CD4-positive, alpha-beta memory T cell (primary cell): ENCODE measurements around the gene VTI1A. TPM values are rescaled to one million over a fixed set of nuclear protein-coding genes. Genes with fewer than 3 reads are reported as not detected.

Experiments used
- CTCF ChIA-PET: fragments of 350-600 bp; sonication (Branson Sonifier 250); formaldehyde crosslinking; loops from one replicate; lab custom pipeline; 2021; ENCODE audit warnings: inconsistent platforms; ENCODE audit not compliant: partially characterized antibody; lab: Charles Lee
- POLR2A ChIA-PET: fragments of 350-600 bp; sonication (Branson Sonifier 250); formaldehyde crosslinking; loops from one replicate; lab custom pipeline; 2021; ENCODE audit not compliant: partially characterized antibody; lab: Charles Lee
- DNase-seq, 5 donors: peaks; one replicate each; pipeline versions ENCODE4 v3.0.0 to v3.0.0-alpha.2; 2020 to 2022; ENCODE audit warnings: mixed read lengths in 1 of 5
- H3K27ac ChIP-seq: one replicate; pipeline ENCODE4 v1.7.0; 2013; ENCODE audit warnings: low read depth, low read length
- H3K27me3 ChIP-seq: 2 replicates; pipeline ENCODE4 v1.7.0; 2013; ENCODE audit warnings: mild to moderate bottlenecking, low read length, moderate library complexity; ENCODE audit not compliant: insufficient read depth
- H3K36me3 ChIP-seq: 2 replicates; pipeline ENCODE4 v1.7.0; 2013; ENCODE audit warnings: mild to moderate bottlenecking, low read length, moderate library complexity; ENCODE audit not compliant: insufficient read depth
- H3K4me1 ChIP-seq: 2 replicates; pipeline ENCODE4 v1.7.0; 2013; ENCODE audit warnings: mild to moderate bottlenecking, low read length, moderate library complexity; ENCODE audit not compliant: insufficient read depth
- H3K4me3 ChIP-seq, 2 donors: one replicate each; pipeline ENCODE4 v1.7.0; 2013; ENCODE audit warnings: low read length in 2 of 2, mild to moderate bottlenecking in 1 of 2
- H3K9me3 ChIP-seq, 2 donors: one replicate each; pipeline ENCODE4 v1.7.0; 2013; ENCODE audit warnings: low read length in 2 of 2, control low read depth in 1 of 2; ENCODE audit not compliant: control insufficient read depth in 1 of 2
- H3K27ac Mint-ChIP-seq, 7 donors: one replicate each; pipeline ENCODE4 v1.8.0; 2020 to 2021; ENCODE audit warnings: mixed read lengths in 7 of 7, mild to moderate bottlenecking in 6 of 7, inconsistent platforms in 3 of 7, moderate library complexity in 3 of 7
- H3K27me3 Mint-ChIP-seq, 2 donors: one replicate each; pipeline ENCODE4 v1.8.0; 2020 to 2021; ENCODE audit warnings: mixed read lengths in 2 of 2
- H3K36me3 Mint-ChIP-seq, 2 donors: one replicate each; pipeline ENCODE4 v1.8.0; 2020 to 2021; ENCODE audit warnings: mixed read lengths in 2 of 2, inconsistent platforms in 1 of 2, mild to moderate bottlenecking in 1 of 2
- H3K4me1 Mint-ChIP-seq, 4 donors: one replicate each; pipeline ENCODE4 v1.8.0; 2020 to 2021; ENCODE audit warnings: mixed read lengths in 4 of 4, mild to moderate bottlenecking in 1 of 4
- H3K4me3 Mint-ChIP-seq, 8 donors: one replicate each; pipeline ENCODE4 v1.8.0; 2020 to 2021; ENCODE audit warnings: mixed read lengths in 8 of 8, mild to moderate bottlenecking in 7 of 8, moderate library complexity in 6 of 8, inconsistent platforms in 3 of 8
- H3K9me3 Mint-ChIP-seq, 8 donors: one replicate each; pipeline ENCODE4 v1.8.0; 2020 to 2021; ENCODE audit warnings: mixed read lengths in 8 of 8, mild to moderate bottlenecking in 5 of 8, inconsistent platforms in 3 of 8, moderate library complexity in 1 of 8
- intact Hi-C: fragments of 100-400 bp; cut with micrococcal nuclease; formaldehyde crosslinking; loops from one replicate; pipeline ENCODE4 v1.15.1; 2023
- polyA plus RNA-seq, 2 donors: library from polyadenylated mRNA; unstranded; fragments of 300-500 nt; fragmentation: Illumina TruSeq; gene quantifications; one replicate each; pipeline ENCODE4 v1.2.3, GENCODE V29; 2021
- total RNA-seq, 2 experiments: library from RNA; stranded (reverse); gene quantifications; one replicate each; pipeline ENCODE4 v1.2.3, GENCODE V29; 2021

VTI1A gene
- total and polyA plus RNA-seq, 4 experiments from 2014 or later: 24.4 to 48.5 (median 40.0) TPM

DNA sequence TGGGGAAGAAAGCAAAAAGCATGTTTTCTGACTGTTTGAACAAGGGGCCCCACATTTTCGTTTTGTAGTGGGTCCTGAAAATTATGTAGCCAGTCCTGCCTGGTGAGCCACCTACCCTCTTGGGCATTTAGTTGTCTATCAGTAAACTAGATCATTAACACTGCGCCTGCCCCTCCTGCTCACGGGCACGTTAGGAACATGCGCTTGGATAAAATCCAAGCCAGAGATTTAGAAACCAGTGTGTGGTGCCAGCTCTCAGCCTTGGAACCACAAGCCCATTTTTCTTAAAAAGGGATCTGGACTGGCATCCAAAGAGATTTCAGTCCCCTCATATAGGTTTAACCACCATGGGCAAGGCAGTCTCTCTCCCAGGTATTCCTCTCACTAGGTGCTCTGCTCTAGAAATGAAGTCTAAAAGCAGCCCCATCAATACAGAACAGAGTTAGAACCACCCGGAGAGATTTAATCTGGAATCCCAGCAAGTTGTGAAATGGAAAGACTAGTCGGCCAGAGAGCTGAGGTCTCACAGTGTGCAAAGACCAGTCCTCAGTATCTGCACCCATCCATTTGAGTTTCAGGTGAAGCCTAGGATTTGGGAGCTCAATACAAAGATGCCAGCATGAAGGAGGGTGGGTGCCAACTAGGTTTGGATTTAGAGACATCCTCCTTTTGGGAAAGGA is 379.1 kb downstream of the VTI1A start:
- Mint-ChIP-seq H3K27ac (no peak overlapping the region), H3K27me3 (no peaks in the 10 kb centered on the region), H3K36me3 (peaks cover 9 to 27% of the 10 kb centered on the region in 2 donors), H3K4me3 (no peak overlapping the region), H3K9me3 (no peaks in the 10 kb centered on the region), H3K4me1 (no peaks in the 10 kb centered on the region)
- CTCF ChIA-PET: no interaction called here
- intact Hi-C loops: no loop called here
- POLR2A ChIA-PET: no interaction called here
- no peak for DNase-seq
- H3K27me3 ChIP-seq: no peaks in the 10 kb centered on the region
- H3K27ac ChIP-seq: no peak overlapping the region
- no peak overlapping the region for H3K4me3 ChIP-seq
- H3K4me1 ChIP-seq: no peaks in the 10 kb centered on the region
- no peaks in the 10 kb centered on the region for H3K36me3 ChIP-seq
- H3K9me3 ChIP-seq: no peaks in the 10 kb centered on the region

- ChIA-PET POLR2A (no interaction called here), CTCF (no interaction called here)
- H3K9me3 Mint-ChIP-seq: peaks cover 0 to 1% (median 0%) of the 10 kb centered on the region in 8 donors
- intact Hi-C loops: no loop called here
- no peak overlapping the region for H3K4me3 Mint-ChIP-seq
- Histone ChIP-seq H3K27me3 (no peaks in the 10 kb centered on the region), H3K9me3 (no peaks in the 10 kb centered on the region), H3K36me3 (no peaks in the 10 kb centered on the region), H3K27ac (no peak overlapping the region), H3K4me3 (no peak overlapping the region), H3K4me1 (no peaks in the 10 kb centered on the region)
- H3K4me1 Mint-ChIP-seq: no peaks in the 10 kb centered on the region
- peaks cover 11 to 28% of the 10 kb centered on the region in 2 donors for H3K36me3 Mint-ChIP-seq
- DNase-seq: no peak
- H3K27ac Mint-ChIP-seq: no peak overlapping the region
- no peaks in the 10 kb centered on the region for H3K27me3 Mint-ChIP-seq
Measured at GRCh38 chr10:112827086-112827485, 380.1 kb downstream of the VTI1A start.

DNA sequence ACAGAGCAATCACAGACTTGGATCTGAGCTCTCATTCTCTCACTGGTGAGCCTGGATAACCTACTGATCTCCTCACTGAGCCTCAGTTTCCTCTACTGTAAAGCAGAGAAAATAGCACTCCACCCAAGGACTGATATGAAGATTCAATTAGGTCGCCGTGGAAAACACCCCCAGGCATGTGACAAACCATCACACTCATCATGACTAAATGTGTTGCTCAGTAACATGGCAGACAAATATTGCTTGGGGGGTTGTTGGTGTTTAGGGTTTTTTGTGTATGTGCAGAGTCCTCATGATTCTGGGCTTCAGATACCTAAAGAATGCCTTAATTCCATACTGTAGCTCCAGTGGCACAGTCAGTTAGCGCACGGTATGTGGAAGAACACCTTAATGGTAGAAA is 380.9 kb downstream of the VTI1A start:
- no peaks in the 10 kb centered on the region for H3K4me1 ChIP-seq
- DNase-seq: no peak
- Mint-ChIP-seq H3K4me1 (no peaks in the 10 kb centered on the region), H3K9me3 (peaks cover 0 to 1% (median 0%) of the 10 kb centered on the region in 8 donors), H3K36me3 (peaks cover 6 to 20% of the 10 kb centered on the region in 2 donors), H3K27ac (no peak overlapping the region), H3K4me3 (no peak overlapping the region), H3K27me3 (no peaks in the 10 kb centered on the region)
- intact Hi-C loops: no loop called here
- H3K27ac ChIP-seq: no peak overlapping the region
- no peaks in the 10 kb centered on the region for H3K36me3 ChIP-seq
- H3K9me3 ChIP-seq: no peaks in the 10 kb centered on the region
- H3K27me3 ChIP-seq: no peaks in the 10 kb centered on the region
- CTCF ChIA-PET: no interaction called here
- no peak overlapping the region for H3K4me3 ChIP-seq
- POLR2A ChIA-PET: no interaction called here

- peak overlapping the region in 1 of 7 donors; percentile 72 for H3K27ac Mint-ChIP-seq
- intact Hi-C loops: no loop called here
- POLR2A ChIA-PET: no interaction called here
Measured at GRCh38 chr10:112831859-112832258, 384.8 kb downstream of the VTI1A start.

GRCh38 chr10:112832361-112832878 is 385.4 kb downstream of the VTI1A start:
- Histone ChIP-seq H3K36me3 (no peaks in the 10 kb centered on the region), H3K4me1 (no peaks in the 10 kb centered on the region), H3K4me3 (no peak overlapping the region), H3K9me3 (no peaks in the 10 kb centered on the region), H3K27me3 (no peaks in the 10 kb centered on the region), H3K27ac (no peak overlapping the region)
- DNase-seq: no peak
- peaks cover 0 to 5% (median 0%) of the 10 kb centered on the region in 8 donors for H3K9me3 Mint-ChIP-seq
- intact Hi-C loops: no loop called here
- H3K4me1 Mint-ChIP-seq: no peaks in the 10 kb centered on the region
- H3K27ac Mint-ChIP-seq: no peak overlapping the region
- H3K4me3 Mint-ChIP-seq: no peak overlapping the region
- ChIA-PET CTCF (no interaction called here), POLR2A (no interaction called here)
- no peaks in the 10 kb centered on the region for H3K27me3 Mint-ChIP-seq
- H3K36me3 Mint-ChIP-seq: peaks cover 4 to 21% of the 10 kb centered on the region in 2 donors

More at GRCh38 chr10:112831859-112832258, 384.8 kb downstream of the VTI1A start:
- peaks cover 0 to 5% (median 0%) of the 10 kb centered on the region in 8 donors for H3K9me3 Mint-ChIP-seq
- no peak overlapping the region for H3K4me3 Mint-ChIP-seq
- Histone ChIP-seq H3K27ac (no peak overlapping the region), H3K27me3 (no peaks in the 10 kb centered on the region), H3K9me3 (no peaks in the 10 kb centered on the region), H3K4me3 (no peak overlapping the region), H3K4me1 (no peaks in the 10 kb centered on the region), H3K36me3 (no peaks in the 10 kb centered on the region)
- CTCF ChIA-PET: no interaction called here
- no peaks in the 10 kb centered on the region for H3K4me1 Mint-ChIP-seq
- peaks cover 4 to 21% of the 10 kb centered on the region in 2 donors for H3K36me3 Mint-ChIP-seq
- no peaks in the 10 kb centered on the region for H3K27me3 Mint-ChIP-seq
- DNase-seq: no peak

GRCh38 chr10:112832959-112833358 is 385.9 kb downstream of the VTI1A start:
- Histone ChIP-seq H3K4me1 (no peaks in the 10 kb centered on the region), H3K27me3 (no peaks in the 10 kb centered on the region), H3K9me3 (no peaks in the 10 kb centered on the region), H3K27ac (no peak overlapping the region), H3K36me3 (no peaks in the 10 kb centered on the region), H3K4me3 (no peak overlapping the region)
- POLR2A ChIA-PET: no interaction called here
- peaks cover 3 to 21% of the 10 kb centered on the region in 2 donors for H3K36me3 Mint-ChIP-seq
- DNase-seq: no peak
- H3K9me3 Mint-ChIP-seq: peaks cover 0 to 5% (median 0%) of the 10 kb centered on the region in 8 donors
- no peaks in the 10 kb centered on the region for H3K27me3 Mint-ChIP-seq
- CTCF ChIA-PET: no interaction called here
- intact Hi-C loops: no loop called here
- H3K27ac Mint-ChIP-seq: no peak overlapping the region
- H3K4me1 Mint-ChIP-seq: no peaks in the 10 kb centered on the region
- no peak overlapping the region for H3K4me3 Mint-ChIP-seq

DNA sequence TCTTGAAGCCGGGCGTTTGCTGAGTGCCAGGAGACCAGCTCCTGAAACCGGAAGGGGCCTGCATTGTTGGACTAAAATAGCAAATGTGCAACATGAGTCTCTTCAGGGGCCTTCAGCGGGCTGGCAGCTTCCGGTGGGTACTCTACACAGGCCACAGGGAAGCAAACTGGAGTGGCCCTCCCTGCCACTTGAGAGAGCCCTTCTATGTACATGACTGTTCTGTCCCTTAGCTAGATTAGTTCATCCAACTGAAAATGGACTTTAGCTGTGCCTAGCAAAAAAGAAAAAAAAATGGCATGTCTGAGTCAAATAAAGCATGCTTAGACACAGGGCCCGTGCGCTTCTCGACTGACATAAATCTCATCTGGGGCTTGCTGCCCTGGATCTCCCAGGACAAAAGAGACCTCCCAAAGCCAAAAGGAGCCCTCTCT is 387.8 kb downstream of the VTI1A start:
- Mint-ChIP-seq H3K9me3 (peaks cover 0 to 10% (median 1%) of the 10 kb centered on the region in 8 donors), H3K27ac (no peak overlapping the region), H3K4me1 (no peaks in the 10 kb centered on the region), H3K4me3 (no peak overlapping the region), H3K36me3 (peaks cover 3 to 21% of the 10 kb centered on the region in 2 donors), H3K27me3 (no peaks in the 10 kb centered on the region)
- CTCF ChIA-PET: no interaction called here
- Histone ChIP-seq H3K36me3 (no peaks in the 10 kb centered on the region), H3K9me3 (no peaks in the 10 kb centered on the region), H3K27me3 (no peaks in the 10 kb centered on the region), H3K4me1 (no peaks in the 10 kb centered on the region), H3K4me3 (no peak overlapping the region), H3K27ac (no peak overlapping the region)
- DNase-seq: no peak
- intact Hi-C loops: no loop called here
- POLR2A ChIA-PET: no interaction called here
